Left lung (tissue), 10 donors: ENCODE results near the gene TMEM63A. TPM values are rescaled to one million over a fixed set of nuclear protein-coding genes. Genes with fewer than 3 reads are reported as not detected.

ENCODE experiments used
- ATAC-seq: fragments of 200-7000 bp; cut with Tn5 transposase; one replicate; pipeline ENCODE4 v1.9.1; 2020; ENCODE audit warnings: moderate library complexity
- DNase-seq, 4 donors: peaks; one replicate each; pipeline ENCODE4 v3.0.0-alpha.2; 2013 to 2020
- H3K27ac ChIP-seq, 2 donors: fragments of 200-600 bp; sonication (generic) in 1 of 2; one replicate each; pipeline versions ENCODE4 v1.5.0 to v1.8.0; 2020 to 2021
- H3K27me3 ChIP-seq, 2 donors: fragments of 200-600 bp; sonication (generic) in 1 of 2; one replicate each; pipeline versions ENCODE4 v1.5.0 to v1.8.0; 2020 to 2021
- H3K36me3 ChIP-seq, 2 donors: fragments of 200-600 bp; sonication (generic) in 1 of 2; one replicate each; pipeline versions ENCODE4 v1.5.0 to v1.8.0; 2020 to 2021
- H3K4me1 ChIP-seq, 2 donors: fragments of 200-600 bp; one replicate each; pipeline ENCODE4 v1.8.0; 2021
- H3K4me3 ChIP-seq, 2 donors: fragments of 200-600 bp; sonication (generic) in 1 of 2; one replicate each; pipeline versions ENCODE4 v1.5.0 to v1.8.0; 2020 to 2021; ENCODE audit warnings: mild to moderate bottlenecking in 1 of 2
- H3K9me3 ChIP-seq, 2 donors: fragments of 200-600 bp; sonication (generic) in 1 of 2; one replicate each; pipeline versions ENCODE4 v1.5.0 to v1.8.0; 2020 to 2021
- intact Hi-C, 2 donors: fragments of 100-400 bp; cut with DNase I; formaldehyde crosslinking; loops; one replicate each; pipeline versions ENCODE4 v1.11.2 to v1.14.2; 2022
- polyA plus RNA-seq, 6 donors: library from polyadenylated mRNA; unstranded; fragments of 120-200 nt; gene quantifications; one replicate each; pipeline ENCODE4 v1.2.1, GENCODE V29; 2013; ENCODE audit not compliant: insufficient read length in 6 of 6
- total RNA-seq, 2 donors: library from RNA; stranded (reverse); fragmentation: NEBNext Ultra II Directional; extraction: Animal tissue kit (Norgen Biotek cat#: 25700); gene quantifications; one replicate each; pipeline ENCODE4 v1.2.1, GENCODE V29; 2021
- TF ChIP-seq, protein P1 (sequence below), 2 donors: fragments of 200-600 bp; sonication (generic) in 1 of 2; IDR thresholded peaks; one replicate each; pipeline versions ENCODE4 v1.5.0 to v1.8.0; 2021; ENCODE audit warnings: antibody characterized with exemption in 2 of 2
- donor health status: DM: no; HTN: yes; CAD: no.
- donor health status: DM: no; HTN: no; CAD: no.

Gene TMEM63A
- total and polyA plus RNA-seq, 8 donors: 77.4 to 167 (median 123) TPM

DNA sequence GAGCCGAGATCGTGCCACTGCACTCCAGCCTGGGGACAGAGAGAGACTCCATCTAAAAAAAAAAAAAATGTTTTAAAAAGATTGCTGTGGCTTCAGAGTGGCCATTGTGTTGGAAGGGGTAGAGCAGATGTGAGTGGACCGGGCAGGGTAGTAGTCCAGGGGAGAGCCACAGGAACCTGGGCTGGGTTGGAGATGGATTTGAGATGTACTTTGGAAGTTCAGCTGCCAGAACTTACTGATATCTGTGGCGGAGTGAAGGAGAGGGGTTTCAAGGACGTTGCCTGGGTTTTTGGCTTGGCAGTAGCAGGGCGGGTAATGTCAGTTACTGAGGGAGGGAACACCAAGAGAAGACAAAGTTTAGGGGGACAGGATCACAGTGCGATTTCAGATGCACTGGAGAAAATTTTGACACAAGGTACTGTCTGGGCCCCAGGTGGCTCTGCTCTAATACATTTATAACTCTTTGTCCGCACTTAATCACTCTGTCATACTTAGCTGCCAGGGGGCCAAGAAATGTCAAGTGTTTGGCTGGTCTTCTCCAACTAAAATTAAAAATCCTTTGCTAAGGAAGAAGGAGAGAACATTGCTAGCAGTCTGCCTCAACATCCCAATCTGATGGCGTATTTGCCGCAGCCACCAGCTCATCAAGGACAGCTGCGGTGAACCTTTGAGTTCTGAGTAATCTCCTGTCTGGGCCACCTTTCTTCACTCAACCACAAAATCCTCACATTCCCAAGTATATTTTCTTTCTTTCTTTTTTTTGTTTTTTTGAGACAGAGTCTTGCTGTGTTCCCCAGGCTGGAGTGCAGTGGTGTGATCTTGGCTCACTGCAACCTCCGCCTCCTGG, 62.6 kb downstream of the TMEM63A start:
- Histone ChIP-seq H3K4me1 (peaks cover 39 to 45% of the 10 kb centered on the region in 2 donors), H3K4me3 (no peak overlapping the region), H3K36me3 (no peaks in the 10 kb centered on the region), H3K27ac (no peak overlapping the region), H3K9me3 (no peaks in the 10 kb centered on the region), H3K27me3 (no peaks in the 10 kb centered on the region)
- ATAC-seq: no peak
- intact Hi-C loops: no loop called here
- DNase-seq: no peak
- TF ChIP-seq, protein P1, sequence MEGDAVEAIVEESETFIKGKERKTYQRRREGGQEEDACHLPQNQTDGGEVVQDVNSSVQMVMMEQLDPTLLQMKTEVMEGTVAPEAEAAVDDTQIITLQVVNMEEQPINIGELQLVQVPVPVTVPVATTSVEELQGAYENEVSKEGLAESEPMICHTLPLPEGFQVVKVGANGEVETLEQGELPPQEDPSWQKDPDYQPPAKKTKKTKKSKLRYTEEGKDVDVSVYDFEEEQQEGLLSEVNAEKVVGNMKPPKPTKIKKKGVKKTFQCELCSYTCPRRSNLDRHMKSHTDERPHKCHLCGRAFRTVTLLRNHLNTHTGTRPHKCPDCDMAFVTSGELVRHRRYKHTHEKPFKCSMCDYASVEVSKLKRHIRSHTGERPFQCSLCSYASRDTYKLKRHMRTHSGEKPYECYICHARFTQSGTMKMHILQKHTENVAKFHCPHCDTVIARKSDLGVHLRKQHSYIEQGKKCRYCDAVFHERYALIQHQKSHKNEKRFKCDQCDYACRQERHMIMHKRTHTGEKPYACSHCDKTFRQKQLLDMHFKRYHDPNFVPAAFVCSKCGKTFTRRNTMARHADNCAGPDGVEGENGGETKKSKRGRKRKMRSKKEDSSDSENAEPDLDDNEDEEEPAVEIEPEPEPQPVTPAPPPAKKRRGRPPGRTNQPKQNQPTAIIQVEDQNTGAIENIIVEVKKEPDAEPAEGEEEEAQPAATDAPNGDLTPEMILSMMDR (IDR thresholded peaks at IDR 0.05): no peak

DNA sequence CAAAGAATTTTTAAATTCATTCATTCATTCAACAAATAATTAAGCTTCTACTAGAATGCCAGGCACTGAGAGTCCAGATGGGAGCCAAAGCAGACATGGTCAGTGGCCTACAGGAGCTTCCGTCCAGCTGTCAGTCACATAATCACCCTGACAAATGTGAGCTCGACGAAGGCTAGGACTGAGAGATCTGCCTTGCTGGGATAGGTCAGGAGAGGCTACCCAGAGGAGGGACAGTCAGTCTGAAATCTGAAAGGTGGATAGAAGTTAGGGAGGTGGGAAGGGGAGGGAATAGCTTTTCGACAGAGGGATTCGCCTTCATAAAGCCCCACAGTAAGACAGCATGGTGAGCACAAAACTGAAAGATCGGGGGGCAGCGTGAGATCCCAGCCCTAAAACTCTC, 64.0 kb downstream of the TMEM63A start:
- intact Hi-C loops: no loop called here
- Histone ChIP-seq H3K36me3 (no peaks in the 10 kb centered on the region), H3K4me3 (no peak overlapping the region), H3K9me3 (no peaks in the 10 kb centered on the region), H3K27ac (peak overlapping the region; percentile 83 to 92), H3K27me3 (no peaks in the 10 kb centered on the region), H3K4me1 (peaks cover 51 to 57% of the 10 kb centered on the region in 2 donors)
- TF ChIP-seq, protein P1 (IDR thresholded peaks at IDR 0.05): no peak
- ATAC-seq (no peak), DNase-seq (no peak)

DNA sequence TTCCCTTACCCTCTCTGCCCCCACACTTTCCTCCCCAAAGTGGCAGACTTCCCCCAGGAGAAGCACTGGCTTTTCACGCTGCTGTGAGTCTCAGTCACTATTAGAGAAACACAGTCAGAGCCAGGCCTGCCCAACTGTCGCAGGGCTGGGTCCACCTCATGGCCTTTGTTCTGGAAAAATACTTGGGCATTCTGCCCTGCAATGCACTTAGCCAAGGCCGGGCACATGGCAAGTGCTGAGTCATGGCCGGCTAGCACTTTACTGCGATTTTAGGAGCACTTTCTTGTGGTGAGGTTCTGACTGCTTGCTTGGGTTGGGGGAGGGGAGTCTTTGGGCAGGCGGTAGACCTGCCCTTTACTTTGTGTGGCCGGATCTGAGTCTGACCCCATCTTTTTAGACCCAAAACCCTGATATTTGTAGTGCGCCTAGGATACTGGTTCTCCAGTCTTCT, 64.5 kb downstream of the TMEM63A start:
- Histone ChIP-seq H3K36me3 (no peaks in the 10 kb centered on the region), H3K9me3 (no peaks in the 10 kb centered on the region), H3K27me3 (no peaks in the 10 kb centered on the region), H3K27ac (peak overlapping the region; percentile 83 to 92), H3K4me1 (peaks cover 57 to 63% of the 10 kb centered on the region in 2 donors), H3K4me3 (no peak overlapping the region)
- TF ChIP-seq, protein P1 (IDR thresholded peaks at IDR 0.05): no peak
- intact Hi-C loops: no loop called here
- ATAC-seq (peak; percentile 74), DNase-seq (peak in 2 of 4 donors; percentile 85 to 88)

DNA sequence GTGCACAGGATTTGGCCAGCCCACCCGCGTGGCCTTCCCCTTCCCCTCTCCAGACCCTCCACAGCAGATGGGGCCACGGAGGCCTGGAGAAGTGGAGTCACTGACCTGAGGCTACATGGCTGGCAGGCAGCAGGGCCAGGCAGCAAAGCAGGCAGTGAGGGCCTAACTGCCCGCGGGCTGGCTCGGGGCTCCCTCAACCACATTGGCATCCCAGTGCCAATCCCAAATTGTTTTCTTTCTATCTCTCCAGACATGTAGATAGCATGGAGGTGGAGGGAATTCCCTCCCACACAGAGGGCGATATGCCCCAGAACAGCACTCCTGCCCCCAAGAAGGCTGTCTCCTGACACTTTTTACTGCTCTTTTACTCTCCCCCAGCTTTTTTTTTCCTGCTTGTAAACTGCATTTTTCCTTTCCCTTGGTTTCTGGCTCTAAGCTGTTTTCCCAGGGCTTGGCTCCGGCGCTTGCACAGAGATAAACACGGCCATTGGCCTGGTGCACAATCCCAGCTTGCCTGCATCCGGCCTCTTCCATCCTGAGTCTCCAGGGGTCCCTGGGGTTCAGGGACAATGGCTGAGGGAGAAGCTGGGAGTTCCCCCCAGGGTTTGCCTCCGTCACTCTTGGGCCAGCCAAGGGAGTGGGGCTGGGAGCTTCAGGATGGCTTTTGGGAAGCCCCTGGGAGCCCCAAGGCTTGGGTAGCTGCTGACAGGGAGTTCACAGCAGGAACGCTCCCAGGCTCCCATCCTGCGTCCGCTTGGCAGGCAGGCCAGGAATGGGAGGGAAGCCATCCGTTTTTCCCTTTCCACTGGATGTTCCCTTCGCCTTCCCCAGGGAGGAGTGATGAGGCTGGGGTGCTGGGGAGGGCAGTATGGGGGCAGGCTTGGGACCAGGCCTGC, 65.3 kb downstream of the TMEM63A start:
- peak overlapping the region; percentile 83 to 92 for H3K27ac ChIP-seq
- H3K36me3 ChIP-seq: no peaks in the 10 kb centered on the region
- TF ChIP-seq, protein P1 (IDR thresholded peaks at IDR 0.05): no peak
- H3K4me1 ChIP-seq: peaks cover 63 to 67% of the 10 kb centered on the region in 2 donors
- H3K27me3 ChIP-seq: no peaks in the 10 kb centered on the region
- DNase-seq: peak in 2 of 4 donors; percentile 80 to 87
- no peak overlapping the region for H3K4me3 ChIP-seq
- ATAC-seq: peak; percentile 2
- intact Hi-C loops: no loop called here
- H3K9me3 ChIP-seq: no peaks in the 10 kb centered on the region
